AG04449 (cell line): ENCODE measurements around the gene MTG2.

Source experiments
- CTCF ChIA-PET: fragments of 350-600 bp; formaldehyde crosslinking; extraction: SDS; loops from one replicate; lab custom pipeline; 2021; ENCODE audit warnings: antibody characterized with exemption; lab: Yijun Ruan, JAX
- POLR2A ChIA-PET: fragments of 400-600, 350-600 bp; formaldehyde crosslinking; extraction: SDS; loops from one replicate; lab custom pipeline; 2020; ENCODE audit warnings: antibody characterized with exemption, inconsistent platforms; lab: Yijun Ruan, JAX
- DNase-seq: peaks from one replicate; pipeline ENCODE4 v3.0.0-alpha.2; 2010; ENCODE audit warnings: low read depth, low spot score
- H3K4me3 ChIP-seq: 2 replicates; pipeline ENCODE4 v1.5.1; 2011; ENCODE audit warnings: low read depth, mild to moderate bottlenecking, control low read depth, low read length
- CTCF ChIP-seq: IDR thresholded peaks from one replicate; pipeline ENCODE4 v1.5.1; 2011; ENCODE audit warnings: mild to moderate bottlenecking, moderate library complexity, low read length, control low read depth, inconsistent platforms; ENCODE audit not compliant: insufficient read depth; ENCODE audit errors: missing control alignments

Gene MTG2

GRCh38 chr20:62171245-62171644, 11.6 kb upstream of the MTG2 start:
- H3K4me3 ChIP-seq: no peak overlapping the region
- CTCF ChIA-PET: interaction anchor here (1.0 to 1.6 kb wide), 3 partner anchors 15 to 239 kb away, joined by 3 to 4 read pairs (median 3); no protein-coding TSS in a partner anchor
- TF ChIP-seq CTCF: no peak
- no peak for DNase-seq
- POLR2A ChIA-PET: no interaction called here

- CTCF ChIA-PET: interaction anchor here (1.8 kb wide), 1 partner anchor 16 kb away, joined by 4 read pairs; no protein-coding TSS in a partner anchor
- POLR2A ChIA-PET: no interaction called here
- DNase-seq: no peak
- TF ChIP-seq CTCF: no peak
- no peak overlapping the region for H3K4me3 ChIP-seq
Measured at GRCh38 chr20:62172666-62173065, 10.2 kb upstream of the MTG2 start.

GRCh38 chr20:62174021-62174804, 8.6 kb upstream of the MTG2 start:
- TF ChIP-seq CTCF: no peak
- ChIA-PET CTCF (interaction anchor here (0.7 to 2.0 kb wide), 4 partner anchors 18 to 163 kb away, joined by 4 to 9 read pairs (median 4); no protein-coding TSS in a partner anchor), POLR2A (no interaction called here)
- H3K4me3 ChIP-seq: no peak overlapping the region
- no peak for DNase-seq

- no peak for TF ChIP-seq CTCF
- no peak for DNase-seq
- no peak overlapping the region for H3K4me3 ChIP-seq
- CTCF ChIA-PET: interaction anchor here (0.9 to 2.0 kb wide), 2 partner anchors 19 to 164 kb away, joined by 4 to 9 read pairs; no protein-coding TSS in a partner anchor
- POLR2A ChIA-PET: no interaction called here
Measured at GRCh38 chr20:62174870-62175624, 7.8 kb upstream of the MTG2 start.

GRCh38 chr20:62175711-62176110, 7.1 kb upstream of the MTG2 start:
- DNase-seq: no peak
- H3K4me3 ChIP-seq: no peak overlapping the region
- ChIA-PET CTCF (interaction anchor here (2.0 kb wide), 1 partner anchor 19 kb away, joined by 9 read pairs; no protein-coding TSS in a partner anchor), POLR2A (no interaction called here)
- no peak for TF ChIP-seq CTCF

- CTCF ChIA-PET: no interaction called here
Measured at GRCh38 chr20:62176866-62177265, 6.0 kb upstream of the MTG2 start.

More at GRCh38 chr20:62176866-62177265, 6.0 kb upstream of the MTG2 start:
- no peak for DNase-seq
- no peak for TF ChIP-seq CTCF
- POLR2A ChIA-PET: no interaction called here
- H3K4me3 ChIP-seq: no peak overlapping the region
